Measurements from ENCODE around the gene PKD1L1. TPM values are rescaled to one million over a fixed set of nuclear protein-coding genes. Genes with fewer than 3 reads are reported as not detected.
"Not testable (repeated sequence)": the region's sequence is repeated elsewhere in the genome, so short reads cannot be mapped to it uniquely, and the experiment has no call there.

PKD1L1 gene
- total RNA-seq, 1 experiment from 2014 or later: 0.02 TPM

GRCh38 chr7:47945261-47946015, 2.8 kb downstream of the PKD1L1 start:
- no peaks in the 10 kb centered on the region for H3K36me3 ChIP-seq
- peak; percentile 68 to 86 for DNase-seq
- H3K9me3 ChIP-seq (replicated peaks): no peaks in the 10 kb centered on the region
- no peak overlapping the region for H3K4me3 ChIP-seq
- H3K4me1 ChIP-seq: peaks cover 12% of the 10 kb centered on the region
- no peaks in the 10 kb centered on the region for H3K27me3 ChIP-seq
- no peak overlapping the region for H3K27ac ChIP-seq

DNA sequence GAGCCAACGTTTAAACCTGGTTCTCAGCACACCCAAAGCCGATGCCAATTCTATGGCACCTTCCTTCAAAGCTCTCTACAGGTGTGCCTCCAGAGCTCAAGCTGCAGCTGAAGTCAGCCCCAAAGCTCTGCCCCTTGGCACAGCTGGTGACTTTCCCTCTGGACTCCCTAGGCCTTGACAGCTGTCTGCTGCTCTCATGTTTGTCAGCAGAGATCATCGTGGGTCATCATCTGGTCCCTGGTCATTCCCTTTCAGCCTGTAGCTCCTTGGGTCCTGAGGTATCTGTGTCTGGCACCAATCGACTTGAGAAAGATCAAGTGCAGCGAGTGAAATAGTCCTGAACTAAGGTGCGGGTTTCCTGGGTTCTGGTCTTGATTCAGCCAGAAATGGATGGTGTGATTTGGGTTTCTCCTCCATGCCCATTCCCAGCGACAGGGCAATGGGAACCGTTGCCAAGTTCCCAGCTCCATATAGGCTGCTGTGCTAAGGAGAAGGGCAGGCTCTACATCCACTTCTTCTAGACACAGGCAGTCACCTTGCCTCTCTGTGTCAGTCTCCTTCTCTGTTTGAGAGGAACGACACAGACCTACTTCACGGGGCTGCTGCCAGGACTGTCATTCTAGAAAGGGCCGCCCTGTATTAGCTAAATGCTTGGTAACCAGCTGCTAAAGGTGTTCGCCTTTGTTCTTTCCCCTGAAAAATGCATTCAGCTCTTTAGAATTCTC, 3.6 kb downstream of the PKD1L1 start:
- Histone ChIP-seq H3K9me3 (replicated peaks) (no peaks in the 10 kb centered on the region), H3K4me1 (peaks cover 19% of the 10 kb centered on the region), H3K27ac (no peak overlapping the region), H3K27me3 (no peaks in the 10 kb centered on the region), H3K4me3 (no peak overlapping the region), H3K36me3 (no peaks in the 10 kb centered on the region)
- no peak for DNase-seq

- Histone ChIP-seq H3K4me1 (peaks cover 19% of the 10 kb centered on the region), H3K27ac (no peak overlapping the region), H3K9me3 (replicated peaks) (no peaks in the 10 kb centered on the region), H3K36me3 (no peaks in the 10 kb centered on the region), H3K4me3 (no peak overlapping the region), H3K27me3 (no peaks in the 10 kb centered on the region)
- DNase-seq: no peak
These were observed 4.4 kb downstream of the PKD1L1 start for GRCh38 chr7:47943676-47944474.

GRCh38 chr7:47942651-47943050, 5.6 kb downstream of the PKD1L1 start:
- DNase-seq; H3K27ac ChIP-seq; H3K9me3 ChIP-seq (replicated peaks); H3K4me3 ChIP-seq; H3K36me3 ChIP-seq; H3K27me3 ChIP-seq: not testable (repeated sequence)
- peaks cover 19% of the 10 kb centered on the region for H3K4me1 ChIP-seq

DNA sequence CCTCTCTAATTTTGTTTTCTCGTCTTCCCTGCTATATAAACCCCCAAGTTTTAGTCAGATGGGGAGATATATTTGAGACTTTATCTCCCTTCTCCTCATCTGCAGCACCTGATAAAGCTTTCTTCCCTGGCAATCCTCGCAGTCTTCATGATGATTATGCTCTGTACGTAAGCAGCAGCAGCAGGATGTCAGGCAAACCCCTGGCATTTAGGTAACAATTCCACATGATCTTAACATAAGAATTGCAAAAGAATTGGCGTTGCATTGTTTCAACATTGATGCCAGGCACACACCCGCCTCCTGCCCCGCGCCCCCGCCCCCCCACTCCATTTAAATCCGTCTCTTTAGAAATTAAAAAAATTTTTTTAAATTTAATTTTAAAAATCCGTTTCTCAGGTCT, 6.1 kb downstream of the PKD1L1 start:
- no peaks in the 10 kb centered on the region for H3K27me3 ChIP-seq
- DNase-seq: no peak

DNA sequence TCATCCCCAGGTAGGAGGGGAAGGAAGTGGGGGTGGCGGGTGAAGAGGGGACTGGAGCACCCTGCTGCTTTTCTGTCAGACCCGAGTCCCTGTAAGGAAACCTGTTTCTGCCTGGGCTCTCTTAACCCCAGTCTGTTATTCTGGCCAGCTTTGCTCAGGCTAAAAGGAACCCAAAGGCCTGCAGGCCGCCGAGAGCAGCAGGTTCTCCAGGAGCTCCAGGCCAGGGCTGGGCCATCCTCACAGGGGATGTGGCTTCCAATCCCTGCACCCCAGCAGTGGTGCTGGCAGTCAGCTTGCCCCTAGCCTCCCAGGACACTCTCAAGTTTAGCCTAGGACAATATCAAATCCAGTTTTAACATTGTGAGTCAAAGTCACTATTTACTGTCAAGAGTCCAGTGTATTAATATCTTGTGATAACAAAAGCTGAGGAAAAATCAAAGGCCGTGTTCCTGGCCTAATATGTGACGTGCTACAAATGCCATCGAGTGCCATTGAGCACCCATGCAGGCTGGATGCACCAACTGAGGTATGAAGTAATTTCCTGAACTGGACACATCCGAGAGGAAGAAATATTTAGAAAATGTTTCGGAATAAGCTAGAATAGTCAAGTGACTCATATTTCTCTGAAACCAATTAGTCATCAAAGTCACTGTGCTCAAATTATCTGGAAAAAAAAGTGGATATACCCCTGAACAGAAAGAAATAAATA, 7.0 kb downstream of the PKD1L1 start:
- no peak for DNase-seq
- no peak overlapping the region for H3K4me3 ChIP-seq

More for the DNA sequence above, 6.1 kb downstream of the PKD1L1 start:
- Histone ChIP-seq H3K36me3 (no peaks in the 10 kb centered on the region), H3K9me3 (replicated peaks) (no peaks in the 10 kb centered on the region), H3K27ac (no peak overlapping the region), H3K4me1 (peaks cover 19% of the 10 kb centered on the region), H3K4me3 (no peak overlapping the region)

DNA sequence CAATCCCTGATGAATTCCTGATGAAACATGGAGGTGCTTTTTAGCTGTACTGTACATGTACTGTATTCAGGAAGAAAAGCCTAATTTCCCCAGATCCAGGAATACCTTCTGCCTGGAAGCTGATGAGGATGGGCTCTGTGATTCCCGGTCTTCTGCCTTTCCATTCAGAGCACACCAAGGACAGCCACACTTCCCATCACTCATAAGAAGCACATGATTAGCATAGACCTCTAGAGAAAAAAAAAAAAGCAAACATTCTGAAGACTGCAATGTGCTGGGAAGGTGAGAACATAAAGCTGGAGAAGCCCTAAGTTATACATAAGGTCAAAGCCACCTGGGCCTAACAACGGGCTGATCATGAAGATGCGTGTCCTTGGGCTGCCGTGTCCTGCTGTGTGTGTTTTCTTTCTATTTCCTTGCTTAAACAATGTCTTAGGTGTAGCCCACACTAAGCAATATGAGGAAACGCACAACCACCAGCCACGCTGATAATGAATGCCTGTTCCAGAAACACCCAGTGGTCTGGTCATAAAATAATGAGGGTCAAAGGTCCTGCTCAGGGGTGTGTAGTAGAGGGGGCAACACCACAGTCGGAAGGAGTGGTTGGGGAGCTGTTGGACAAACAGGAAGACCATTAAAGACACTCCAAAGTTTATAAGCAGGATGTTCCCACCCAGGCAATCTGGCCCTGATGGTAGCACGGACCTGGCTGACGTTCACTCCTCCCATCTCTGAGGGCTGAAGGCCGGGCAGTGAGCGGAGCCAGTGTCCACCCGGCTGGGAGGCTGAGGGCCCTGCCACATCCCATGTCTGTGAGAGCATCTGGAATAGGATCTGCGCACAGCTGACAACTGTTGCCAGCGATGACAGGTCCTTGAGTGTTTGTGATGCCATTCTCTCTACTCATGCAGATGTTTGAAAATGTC, 7.9 kb downstream of the PKD1L1 start:
- Histone ChIP-seq H3K36me3 (no peaks in the 10 kb centered on the region), H3K9me3 (replicated peaks) (no peaks in the 10 kb centered on the region), H3K4me3 (no peak overlapping the region), H3K4me1 (peaks cover 19% of the 10 kb centered on the region), H3K27me3 (no peaks in the 10 kb centered on the region), H3K27ac (peak overlapping the region; percentile 24)
- peak; percentile 54 to 61 for DNase-seq

More for the DNA sequence above, 7.0 kb downstream of the PKD1L1 start:
- no peaks in the 10 kb centered on the region for H3K36me3 ChIP-seq
- peaks cover 19% of the 10 kb centered on the region for H3K4me1 ChIP-seq
- H3K27me3 ChIP-seq: no peaks in the 10 kb centered on the region
- H3K27ac ChIP-seq: peak overlapping the region; percentile 24
- no peaks in the 10 kb centered on the region for H3K9me3 ChIP-seq (replicated peaks)

DNA sequence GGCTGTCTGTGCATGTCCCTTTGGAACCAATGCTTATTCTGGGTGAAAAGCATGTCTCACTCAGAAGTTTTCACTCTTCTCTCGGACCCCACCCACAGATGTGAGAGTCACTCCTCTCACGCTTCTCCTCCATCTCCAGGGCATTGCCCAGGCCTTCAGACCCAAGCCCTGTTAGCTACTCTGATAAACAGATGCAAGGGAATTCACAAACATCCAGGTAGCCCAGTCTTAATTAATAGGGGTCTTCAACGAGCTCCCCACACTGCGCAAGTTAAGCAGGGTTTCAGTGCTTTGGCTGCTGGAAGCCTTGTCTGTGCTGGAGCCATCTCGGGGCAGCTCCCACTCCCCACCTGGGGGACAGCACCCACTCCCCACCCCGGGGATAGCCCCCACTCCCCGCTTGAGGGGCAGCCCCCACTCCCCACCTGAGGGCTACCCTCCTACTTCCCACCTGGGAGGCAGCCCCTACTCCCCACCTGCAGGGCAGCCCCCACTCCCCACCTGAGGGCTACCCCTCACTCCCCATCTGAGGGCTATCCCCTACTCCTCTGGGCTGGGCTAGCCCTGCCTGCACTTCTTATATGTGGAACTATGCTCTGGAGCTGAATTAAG, 8.7 kb downstream of the PKD1L1 start:
- Histone ChIP-seq H3K9me3 (replicated peaks) (no peaks in the 10 kb centered on the region), H3K4me1 (peaks cover 19% of the 10 kb centered on the region), H3K36me3 (no peaks in the 10 kb centered on the region), H3K27me3 (no peaks in the 10 kb centered on the region), H3K4me3 (no peak overlapping the region), H3K27ac (no peak overlapping the region)
- DNase-seq: no peak

DNA sequence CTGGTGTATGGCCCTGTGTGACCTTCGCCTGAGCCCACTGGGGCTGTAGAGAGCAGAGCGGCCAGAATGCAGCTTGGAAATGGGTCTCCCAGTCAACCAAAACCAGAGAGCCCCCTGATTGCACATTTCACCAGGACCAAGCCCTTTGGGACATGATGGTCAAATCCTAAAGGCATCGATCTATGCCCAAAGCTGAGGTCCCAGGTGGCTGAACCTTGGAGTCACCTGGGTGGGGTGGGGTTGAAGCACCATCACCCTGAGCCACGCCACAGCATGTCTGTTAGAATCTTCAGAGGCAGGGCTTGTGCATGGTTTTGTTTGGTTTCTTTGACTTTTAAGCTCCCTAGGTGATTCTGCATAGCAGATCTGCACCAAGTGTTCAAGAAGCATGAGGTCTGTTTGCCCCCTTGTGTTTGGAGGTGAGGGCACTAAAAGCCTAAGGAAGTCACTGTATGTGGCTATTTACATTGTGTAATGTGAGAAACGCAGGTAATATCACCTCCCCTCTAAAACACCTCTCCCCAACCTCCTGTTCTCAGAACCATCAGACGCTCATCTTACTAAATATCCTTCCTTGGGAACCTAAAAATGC, 9.6 kb downstream of the PKD1L1 start:
- Histone ChIP-seq H3K9me3 (replicated peaks) (no peaks in the 10 kb centered on the region), H3K4me1 (peaks cover 19% of the 10 kb centered on the region), H3K27ac (no peak overlapping the region), H3K27me3 (no peaks in the 10 kb centered on the region), H3K36me3 (no peaks in the 10 kb centered on the region), H3K4me3 (no peak overlapping the region)
- peak in 1 of 2 experiments; percentile 53 for DNase-seq

GRCh38 chr7:47937711-47938573, 10.3 kb downstream of the PKD1L1 start:
- no peak for DNase-seq
- H3K36me3 ChIP-seq: no peaks in the 10 kb centered on the region
- H3K4me3 ChIP-seq: no peak overlapping the region
- H3K4me1 ChIP-seq: peaks cover 19% of the 10 kb centered on the region
- no peak overlapping the region for H3K27ac ChIP-seq
- H3K9me3 ChIP-seq (replicated peaks): no peaks in the 10 kb centered on the region
- no peaks in the 10 kb centered on the region for H3K27me3 ChIP-seq

DNA sequence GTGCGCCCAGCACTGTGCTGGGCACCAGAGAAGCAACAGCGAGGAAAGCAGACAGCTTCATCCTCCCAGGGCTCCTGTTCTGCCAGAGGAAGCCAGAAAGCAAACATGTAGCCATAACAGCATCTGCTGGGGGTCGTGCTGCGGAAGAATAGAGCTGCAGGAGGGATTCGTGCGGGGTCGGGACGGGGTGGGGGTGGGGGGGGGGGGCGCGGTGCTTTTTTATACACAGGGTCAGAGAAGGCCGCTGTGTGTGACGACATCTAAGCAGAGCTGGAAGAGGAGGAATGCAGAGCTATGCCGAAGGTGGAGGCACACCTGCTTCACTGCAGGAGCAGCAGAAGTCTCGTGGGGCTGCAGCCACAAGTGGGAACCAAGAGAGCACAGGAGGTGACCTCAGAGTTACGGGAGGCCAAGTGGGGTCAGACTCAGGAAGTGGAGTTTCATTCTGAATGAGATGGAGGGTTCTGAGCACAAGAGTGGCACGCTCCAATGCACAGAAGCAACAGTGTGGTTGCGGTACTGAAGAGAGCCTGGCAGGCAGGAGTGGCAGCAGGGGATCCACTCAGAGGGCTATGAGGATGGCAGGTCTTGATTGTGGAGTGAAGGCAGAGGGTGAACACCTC, 11.1 kb downstream of the PKD1L1 start:
- Histone ChIP-seq H3K27me3 (no peaks in the 10 kb centered on the region), H3K4me1 (peaks cover 19% of the 10 kb centered on the region), H3K9me3 (replicated peaks) (no peaks in the 10 kb centered on the region), H3K27ac (no peak overlapping the region), H3K36me3 (no peaks in the 10 kb centered on the region), H3K4me3 (no peak overlapping the region)
- DNase-seq: no peak

GRCh38 chr7:47936323-47936722, 11.9 kb downstream of the PKD1L1 start:
- no peak for DNase-seq
- Histone ChIP-seq H3K9me3 (replicated peaks) (no peaks in the 10 kb centered on the region), H3K4me1 (peaks cover 15% of the 10 kb centered on the region), H3K36me3 (no peaks in the 10 kb centered on the region), H3K27me3 (no peaks in the 10 kb centered on the region), H3K4me3 (no peak overlapping the region), H3K27ac (no peak overlapping the region)

Measured in SJCRH30 (cell line).